Ascending aorta (tissue), 2 donors: Measurements from ENCODE around the gene TGFBR2. TPM values are rescaled to one million over a fixed set of nuclear protein-coding genes. Genes with fewer than 3 reads are reported as not detected.

ENCODE experiments used
- DNase-seq, 2 donors: peaks; one replicate each; pipeline ENCODE4 v3.0.0-alpha.2; 2019; ENCODE audit warnings: low spot score in 2 of 2
- H3K27ac ChIP-seq, 2 donors: fragments of 200-600 bp; sonication (generic); one replicate each; pipeline ENCODE4 v1.5.1; 2016 to 2017; ENCODE audit warnings: mild to moderate bottlenecking in 1 of 2
- H3K27me3 ChIP-seq: fragments of 200-600 bp; sonication (generic); one replicate; pipeline ENCODE4 v1.5.1; 2017
- H3K36me3 ChIP-seq, 2 donors: fragments of 200-600 bp; sonication (generic); one replicate each; pipeline ENCODE4 v1.5.1; 2016
- H3K4me1 ChIP-seq, 2 donors: fragments of 200-600 bp; sonication (generic); one replicate each; pipeline ENCODE4 v1.5.1; 2016 to 2017; ENCODE audit warnings: mild to moderate bottlenecking in 1 of 2
- H3K4me3 ChIP-seq, 2 donors: fragments of 200-600 bp; sonication (generic); one replicate each; pipeline ENCODE4 v1.5.1; 2016 to 2017; ENCODE audit warnings: mild to moderate bottlenecking in 1 of 2
- H3K9me3 ChIP-seq, 2 donors: fragments of 200-600 bp; sonication (generic); one replicate each; pipeline ENCODE4 v1.5.1; 2016
- CTCF ChIP-seq, 3 experiments: fragments of 200-600 bp in 2 of 3; fragments of 450-650 bp in 1 of 3; sonication (generic) in 2 of 3; IDR thresholded peaks; one replicate each; pipeline ENCODE4 v1.5.1; 2016 to 2019; ENCODE audit warnings: antibody characterized with exemption in 3 of 3, mild to moderate bottlenecking in 1 of 3, moderate library complexity in 1 of 3
- intact Hi-C: fragments of 100-400 bp; cut with DNase I; formaldehyde crosslinking; loops from one replicate; pipeline ENCODE4 v1.15.1; 2023
- total RNA-seq: library from RNA; depleted of rRNA; stranded (reverse); fragments of >200 nt; gene quantifications from one replicate; pipeline ENCODE4 v1.1.0, GENCODE V29; 2016

TGFBR2 gene
- total RNA-seq, 1 donor from 2014 or later, result 343 TPM

GRCh38 chr3:30672959-30673358, 66.6 kb downstream of the TGFBR2 start:
- Histone ChIP-seq H3K4me1 (peaks cover 0 to 18% of the 10 kb centered on the region in 2 donors), H3K27ac (peak overlapping the region; percentile 10 to 14), H3K27me3 (no peaks in the 10 kb centered on the region), H3K9me3 (no peaks in the 10 kb centered on the region), H3K4me3 (no peak overlapping the region), H3K36me3 (peaks cover 62 to 95% of the 10 kb centered on the region in 2 donors)
- no peak for TF ChIP-seq CTCF (IDR thresholded peaks at IDR 0.05)
- intact Hi-C loops, result loop anchor here (5.0 kb wide), 1 partner anchor 51 kb away; no protein-coding TSS in a partner anchor
- DNase-seq, result no peak

- H3K36me3 ChIP-seq, result peaks cover 69 to 95% of the 10 kb centered on the region in 2 donors
- no peak overlapping the region for H3K4me3 ChIP-seq
- intact Hi-C loops, result loop anchor here (5.0 kb wide), 1 partner anchor 51 kb away; no protein-coding TSS in a partner anchor
- H3K4me1 ChIP-seq, result peaks cover 0 to 18% of the 10 kb centered on the region in 2 donors
- no peak for DNase-seq
- H3K27ac ChIP-seq, result peak overlapping the region; percentile 14 to 17
- no peaks in the 10 kb centered on the region for H3K9me3 ChIP-seq
- H3K27me3 ChIP-seq, result no peaks in the 10 kb centered on the region
- TF ChIP-seq CTCF (IDR thresholded peaks at IDR 0.05), result no peak
Observed at GRCh38 chr3:30673425-30674341, 67.3 kb downstream of the TGFBR2 start.

GRCh38 chr3:30675006-30675405, 68.6 kb downstream of the TGFBR2 start:
- Histone ChIP-seq H3K9me3 (no peaks in the 10 kb centered on the region), H3K4me1 (peaks cover 0 to 22% of the 10 kb centered on the region in 2 donors), H3K36me3 (peaks cover 72 to 94% of the 10 kb centered on the region in 2 donors), H3K27me3 (no peaks in the 10 kb centered on the region), H3K4me3 (no peak overlapping the region), H3K27ac (no peak overlapping the region)
- DNase-seq, result no peak
- no peak for TF ChIP-seq CTCF (IDR thresholded peaks at IDR 0.05)
- intact Hi-C loops, result no loop called here

GRCh38 chr3:30675774-30676173, 69.4 kb downstream of the TGFBR2 start:
- H3K4me1 ChIP-seq, result peaks cover 0 to 22% of the 10 kb centered on the region in 2 donors
- H3K27me3 ChIP-seq, result no peaks in the 10 kb centered on the region
- DNase-seq, result no peak
- intact Hi-C loops, result no loop called here
- no peak for TF ChIP-seq CTCF (IDR thresholded peaks at IDR 0.05)
- no peak overlapping the region for H3K27ac ChIP-seq
- no peaks in the 10 kb centered on the region for H3K9me3 ChIP-seq
- H3K36me3 ChIP-seq, result peaks cover 65 to 89% of the 10 kb centered on the region in 2 donors
- H3K4me3 ChIP-seq, result no peak overlapping the region

- no peaks in the 10 kb centered on the region for H3K27me3 ChIP-seq
- H3K4me1 ChIP-seq, result peaks cover 4 to 28% of the 10 kb centered on the region in 2 donors
- H3K36me3 ChIP-seq, result peaks cover 56 to 89% of the 10 kb centered on the region in 2 donors
- intact Hi-C loops, result no loop called here
- no peak overlapping the region for H3K4me3 ChIP-seq
- H3K9me3 ChIP-seq, result no peaks in the 10 kb centered on the region
- TF ChIP-seq CTCF (IDR thresholded peaks at IDR 0.05), result no peak
- no peak for DNase-seq
- no peak overlapping the region for H3K27ac ChIP-seq
Observed at GRCh38 chr3:30676424-30677346, 70.3 kb downstream of the TGFBR2 start.
